Right lobe of liver (tissue), 6 donors: Measurements from ENCODE around the gene BEAN1. TPM values are rescaled to one million over a fixed set of nuclear protein-coding genes. Genes with fewer than 3 reads are reported as not detected.

Experiments
- ATAC-seq, 4 donors: fragments of 200-7000 bp; cut with Tn5 transposase; one replicate each; pipeline ENCODE4 v1.9.1; 2020; ENCODE audit warnings: mild to moderate bottlenecking in 4 of 4, moderate library complexity in 4 of 4
- DNase-seq, 3 donors: peaks; one replicate each; pipeline ENCODE4 v3.0.0-alpha.2; 2020
- H3K27ac ChIP-seq, 3 donors: fragments of 200-600 bp; one replicate each; pipeline ENCODE4 v1.8.0; 2022
- H3K27me3 ChIP-seq, 2 donors: fragments of 200-600 bp; one replicate each; pipeline ENCODE4 v1.8.0; 2022
- H3K36me3 ChIP-seq, 4 donors: fragments of 200-600 bp; sonication (generic) in 1 of 4; one replicate each; pipeline versions ENCODE4 v1.5.1 to v1.8.0; 2017 to 2022; ENCODE audit warnings: control low read depth in 1 of 4
- H3K4me1 ChIP-seq, 4 donors: fragments of 200-600 bp; sonication (generic) in 1 of 4; one replicate each; pipeline versions ENCODE4 v1.5.1 to v1.8.0; 2017 to 2022; ENCODE audit warnings: control low read depth in 1 of 4
- H3K4me3 ChIP-seq, 3 donors: fragments of 200-600 bp; one replicate each; pipeline ENCODE4 v1.8.0; 2022
- H3K9me3 ChIP-seq, 4 donors: fragments of 200-600 bp; sonication (generic) in 1 of 4; one replicate each; pipeline versions ENCODE4 v1.5.1 to v1.8.0; 2017 to 2022; ENCODE audit warnings: control low read depth in 1 of 4
- POLR2A ChIP-seq: fragments of 450-650 bp; IDR thresholded peaks from one replicate; pipeline ENCODE4 v1.6.1; 2017; ENCODE audit warnings: antibody characterized with exemption, mild to moderate bottlenecking
- WGBS: methylation state at CpG from one replicate; pipeline ENCODE4 v1.1.6; 2018; ENCODE audit warnings: low coverage, low lambda C conversion rate; ENCODE audit not compliant: insufficient coverage; ENCODE audit errors: missing lambda C conversion rate; 5-methylcytosine and 5-hydroxymethylcytosine counted together
- intact Hi-C, 2 donors: fragments of 100-400 bp; cut with DNase I; formaldehyde crosslinking; loops; one replicate each; pipeline versions ENCODE4 v1.11.2 to v1.14.1; 2022
- total RNA-seq, 6 experiments: library from RNA; depleted of rRNA in 2 of 6; stranded (reverse); fragments of >200 nt in 2 of 6; fragmentation: NEBNext Ultra II Directional in 3 of 6; extraction: Animal tissue kit (Norgen Biotek cat#: 25700) in 3 of 6; gene quantifications; one replicate each; pipeline versions ENCODE4 v1.1.0 to v1.2.4, GENCODE V29; 2016 to 2023
- TF ChIP-seq, protein P1 (sequence below), 4 donors: fragments of 200-600 bp in 3 of 4; fragments of 450-650 bp in 1 of 4; IDR thresholded peaks; one replicate each; pipeline versions ENCODE4 v1.5.1 to v1.8.0; 2016 to 2022; ENCODE audit warnings: antibody characterized with exemption in 4 of 4, mild to moderate bottlenecking in 2 of 4
- donor health status: DM: no; HTN: yes; CAD: no.
- donor health status: DM: no; HTN: no; CAD: no.
- donor health status: DM: no; HTN: no; CAD: no.
- donor health status: DM: no; HTN: yes; CAD: no.
- donor health status: DM: no; HTN: yes; CAD: no.

Gene BEAN1
- total RNA-seq, 6 experiments from 2014 or later = 0.09 to 0.26 (median 0.10) TPM; not detected in 3

GRCh38 chr16:66402591-66403230, 24.4 kb upstream of the BEAN1 start:
- 80% methylated on average over 3 of the region's 61 CpGs for WGBS
- no peak overlapping the region for H3K27ac ChIP-seq
- H3K27me3 ChIP-seq = no peaks in the 10 kb centered on the region
- DNase-seq (no peak), ATAC-seq (no peak)
- H3K9me3 ChIP-seq = no peaks in the 10 kb centered on the region
- TF ChIP-seq, protein P1, sequence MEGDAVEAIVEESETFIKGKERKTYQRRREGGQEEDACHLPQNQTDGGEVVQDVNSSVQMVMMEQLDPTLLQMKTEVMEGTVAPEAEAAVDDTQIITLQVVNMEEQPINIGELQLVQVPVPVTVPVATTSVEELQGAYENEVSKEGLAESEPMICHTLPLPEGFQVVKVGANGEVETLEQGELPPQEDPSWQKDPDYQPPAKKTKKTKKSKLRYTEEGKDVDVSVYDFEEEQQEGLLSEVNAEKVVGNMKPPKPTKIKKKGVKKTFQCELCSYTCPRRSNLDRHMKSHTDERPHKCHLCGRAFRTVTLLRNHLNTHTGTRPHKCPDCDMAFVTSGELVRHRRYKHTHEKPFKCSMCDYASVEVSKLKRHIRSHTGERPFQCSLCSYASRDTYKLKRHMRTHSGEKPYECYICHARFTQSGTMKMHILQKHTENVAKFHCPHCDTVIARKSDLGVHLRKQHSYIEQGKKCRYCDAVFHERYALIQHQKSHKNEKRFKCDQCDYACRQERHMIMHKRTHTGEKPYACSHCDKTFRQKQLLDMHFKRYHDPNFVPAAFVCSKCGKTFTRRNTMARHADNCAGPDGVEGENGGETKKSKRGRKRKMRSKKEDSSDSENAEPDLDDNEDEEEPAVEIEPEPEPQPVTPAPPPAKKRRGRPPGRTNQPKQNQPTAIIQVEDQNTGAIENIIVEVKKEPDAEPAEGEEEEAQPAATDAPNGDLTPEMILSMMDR (IDR thresholded peaks at IDR 0.05) = no peak
- TF ChIP-seq POLR2A = no peak
- intact Hi-C loops = loop anchor here (10.0 kb wide), 2 partner anchors 462 to 472 kb away; no protein-coding TSS in a partner anchor
- H3K4me3 ChIP-seq = no peak overlapping the region
- no peaks in the 10 kb centered on the region for H3K36me3 ChIP-seq
- H3K4me1 ChIP-seq = peaks cover 0 to 7% (median 3%) of the 10 kb centered on the region in 4 donors

GRCh38 chr16:66403531-66404145, 23.5 kb upstream of the BEAN1 start:
- Histone ChIP-seq H3K4me1 (peaks cover 0 to 7% (median 3%) of the 10 kb centered on the region in 4 donors), H3K27ac (no peak overlapping the region), H3K4me3 (no peak overlapping the region), H3K9me3 (no peaks in the 10 kb centered on the region), H3K36me3 (no peaks in the 10 kb centered on the region), H3K27me3 (no peaks in the 10 kb centered on the region)
- ATAC-seq (no peak), DNase-seq (no peak)
- 30% methylated on average over 2 of the region's 5 CpGs for WGBS
- TF ChIP-seq, protein P1 (IDR thresholded peaks at IDR 0.05) = no peak
- no peak for TF ChIP-seq POLR2A
- intact Hi-C loops = loop anchor here (10.0 kb wide), 2 partner anchors 461 to 471 kb away; no protein-coding TSS in a partner anchor

DNA sequence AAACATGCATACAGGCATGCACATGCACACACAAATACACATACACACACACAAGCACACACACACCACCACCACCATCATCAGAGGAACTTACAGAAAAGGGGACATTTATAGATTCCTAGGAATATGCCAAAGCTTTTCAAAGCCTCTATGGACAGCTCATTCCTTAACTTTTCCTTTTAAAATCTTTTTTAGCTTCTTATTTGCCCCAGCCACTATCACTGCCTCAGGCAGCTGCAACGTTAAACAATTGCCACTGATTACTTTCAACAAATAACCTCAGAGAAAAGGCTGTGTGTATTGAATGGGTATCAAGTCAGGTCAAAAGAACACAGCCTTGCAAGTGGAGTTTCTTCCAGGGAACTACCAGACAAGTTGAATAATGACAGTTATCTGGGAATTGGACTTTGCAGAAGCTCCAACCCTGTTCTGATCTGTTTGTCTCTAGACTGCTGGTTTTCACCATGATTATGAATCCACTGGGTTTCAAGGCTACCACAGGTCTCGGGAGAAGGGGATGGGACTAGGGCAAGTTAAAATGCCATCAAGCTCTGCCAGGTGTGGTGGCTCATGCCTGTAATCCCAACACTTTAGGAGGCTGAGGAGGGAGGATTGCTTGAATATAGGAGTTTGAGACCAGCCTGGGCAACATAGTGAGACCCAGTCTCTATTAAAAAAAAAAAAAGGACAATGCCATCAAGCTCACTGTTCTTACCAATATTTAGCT, 21.9 kb upstream of the BEAN1 start:
- no peak for ATAC-seq
- H3K4me3 ChIP-seq = no peak overlapping the region
- no peaks in the 10 kb centered on the region for H3K36me3 ChIP-seq
- no peaks in the 10 kb centered on the region for H3K27me3 ChIP-seq
- H3K4me1 ChIP-seq = peaks cover 0 to 7% (median 3%) of the 10 kb centered on the region in 4 donors
- TF ChIP-seq POLR2A = no peak
- TF ChIP-seq, protein P1 (IDR thresholded peaks at IDR 0.05) = no peak
- intact Hi-C loops = loop anchor here (5.0 to 10.0 kb wide), 4 partner anchors 77 to 470 kb away; no protein-coding TSS in a partner anchor
- no peak overlapping the region for H3K27ac ChIP-seq
- no peaks in the 10 kb centered on the region for H3K9me3 ChIP-seq
- DNase-seq = no peak
- WGBS = 67% methylated on average over 2 of the region's 2 CpGs

DNA sequence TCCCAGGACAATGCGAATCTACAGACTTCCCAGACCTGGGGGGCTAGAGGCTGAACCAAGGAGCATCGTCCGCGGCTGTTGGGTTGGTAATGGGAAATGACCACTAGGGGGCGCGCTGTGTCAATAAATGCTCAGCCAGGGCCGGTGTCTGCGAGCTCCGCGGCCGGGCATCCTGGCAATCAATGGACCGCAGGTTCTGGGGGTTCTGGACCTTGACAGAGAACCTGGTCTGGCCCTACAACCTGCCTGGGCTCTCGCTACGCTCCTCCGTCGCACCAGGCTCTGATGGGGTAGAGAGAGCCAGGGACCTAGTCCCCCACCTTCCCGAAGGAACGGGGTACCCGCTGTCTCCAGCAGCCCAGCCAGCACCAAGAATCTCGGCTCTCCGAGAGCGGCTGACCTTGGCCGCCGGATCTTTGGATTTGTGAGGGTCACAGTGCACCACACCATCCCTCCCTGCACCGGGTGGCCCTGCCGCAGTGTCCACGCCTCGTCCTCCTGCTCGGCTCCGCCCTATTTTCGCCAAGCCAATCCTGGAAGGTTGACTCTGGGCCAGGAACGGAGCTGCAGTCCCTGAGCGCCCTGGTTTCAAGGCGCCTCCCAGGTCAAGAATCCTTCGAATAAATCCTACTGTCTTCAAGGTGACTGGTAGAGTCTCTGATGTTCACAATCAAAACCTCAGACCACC, 20.4 kb upstream of the BEAN1 start:
- Histone ChIP-seq H3K4me1 (peaks cover 0 to 7% (median 3%) of the 10 kb centered on the region in 4 donors), H3K4me3 (peak overlapping the region; percentile 32 to 56 (median 43)), H3K27me3 (no peaks in the 10 kb centered on the region), H3K36me3 (no peaks in the 10 kb centered on the region), H3K9me3 (no peaks in the 10 kb centered on the region), H3K27ac (no peak overlapping the region)
- 1% methylated on average over 11 of the region's 35 CpGs for WGBS
- DNase-seq (peak; percentile 82 to 88 (median 86)), ATAC-seq (peak; percentile 82 to 93 (median 90))
- intact Hi-C loops = loop anchor here (5.0 to 10.0 kb wide), 4 partner anchors 76 to 468 kb away; no protein-coding TSS in a partner anchor
- no peak for TF ChIP-seq POLR2A
- TF ChIP-seq, protein P1 (IDR thresholded peaks at IDR 0.05) = peak; percentile 87 to 95 (median 90)
